NCI-H82 (cell line): ENCODE data around the gene RASSF8.
A peak's percentile ranks its signal among the peaks of the same experiment; 100 is the strongest.

Experiments used
- DNase-seq: peaks from one replicate; lab custom pipeline; 2025; lab: John Stamatoyannopoulos, UW

The RASSF8 gene

GRCh38 chr12:25960961-25961360 lies 2.5 kb downstream of the RASSF8 start:
- DNase-seq: no peak

- no peak for DNase-seq
Measured at GRCh38 chr12:25962932-25963525, 4.5 kb downstream of the RASSF8 start.

GRCh38 chr12:25965682-25966081 lies 7.2 kb downstream of the RASSF8 start:
- no peak for DNase-seq

GRCh38 chr12:25970082-25970481 lies 11.6 kb downstream of the RASSF8 start:
- DNase-seq: no peak

GRCh38 chr12:25970916-25971653 lies 12.6 kb downstream of the RASSF8 start:
- peak; percentile 48 for DNase-seq

- no peak for DNase-seq
Measured at GRCh38 chr12:25971654-25972041, 13.2 kb downstream of the RASSF8 start.

- no peak for DNase-seq
Measured at GRCh38 chr12:25972783-25973182, 14.3 kb downstream of the RASSF8 start.

GRCh38 chr12:25975179-25975578 lies 16.7 kb downstream of the RASSF8 start:
- DNase-seq: no peak

- no peak for DNase-seq
Measured at GRCh38 chr12:25975682-25976081, 17.2 kb downstream of the RASSF8 start.

- DNase-seq: no peak
Measured at GRCh38 chr12:25976289-25976688, 17.8 kb downstream of the RASSF8 start.

- DNase-seq: peak; percentile 66
Measured at GRCh38 chr12:25977047-25977446, 18.6 kb downstream of the RASSF8 start.

- DNase-seq: peak; percentile 71
Measured at GRCh38 chr12:25979059-25979458, 20.6 kb downstream of the RASSF8 start.

- no peak for DNase-seq
Measured at GRCh38 chr12:25979563-25979962, 21.1 kb downstream of the RASSF8 start.

- no peak for DNase-seq
Measured at GRCh38 chr12:25980035-25980434, 21.6 kb downstream of the RASSF8 start.

GRCh38 chr12:25981597-25981996 lies 23.1 kb downstream of the RASSF8 start:
- peak; percentile 57 for DNase-seq

- DNase-seq: no peak
Measured at GRCh38 chr12:25982416-25982815, 23.9 kb downstream of the RASSF8 start.

GRCh38 chr12:25983625-25984024 lies 25.1 kb downstream of the RASSF8 start:
- no peak for DNase-seq

- DNase-seq: no peak
Measured at GRCh38 chr12:25984759-25985158, 26.3 kb downstream of the RASSF8 start.

GRCh38 chr12:25985316-25986175 lies 27.1 kb downstream of the RASSF8 start:
- peak; percentile 89 for DNase-seq

GRCh38 chr12:25986180-25986579 lies 27.7 kb downstream of the RASSF8 start:
- no peak for DNase-seq

GRCh38 chr12:25988505-25988904 lies 30.0 kb downstream of the RASSF8 start:
- DNase-seq: peak; percentile 59

- no peak for DNase-seq
Measured at GRCh38 chr12:25990495-25990894, 32.0 kb downstream of the RASSF8 start.
